ENCODE data around the gene TMPRSS4. TPM values are rescaled to one million over a fixed set of nuclear protein-coding genes. Genes with fewer than 3 reads are reported as not detected.

TMPRSS4 gene
- total RNA-seq, 1 experiment from 2014 or later = not detected

GRCh38 chr11:118153516-118153915, 76.6 kb downstream of the TMPRSS4 start:
- ChIA-PET CTCF (interaction anchor here (0.5 to 2.3 kb wide), 5 partner anchors 18 to 1521 kb away, joined by 3 to 17 read pairs (median 3); no protein-coding TSS in a partner anchor), POLR2A (no interaction called here)
- peaks cover 48% of the 10 kb centered on the region for H3K27me3 Mint-ChIP-seq (ENCODE audit: insufficient read depth, unreplicated experiment)

DNA sequence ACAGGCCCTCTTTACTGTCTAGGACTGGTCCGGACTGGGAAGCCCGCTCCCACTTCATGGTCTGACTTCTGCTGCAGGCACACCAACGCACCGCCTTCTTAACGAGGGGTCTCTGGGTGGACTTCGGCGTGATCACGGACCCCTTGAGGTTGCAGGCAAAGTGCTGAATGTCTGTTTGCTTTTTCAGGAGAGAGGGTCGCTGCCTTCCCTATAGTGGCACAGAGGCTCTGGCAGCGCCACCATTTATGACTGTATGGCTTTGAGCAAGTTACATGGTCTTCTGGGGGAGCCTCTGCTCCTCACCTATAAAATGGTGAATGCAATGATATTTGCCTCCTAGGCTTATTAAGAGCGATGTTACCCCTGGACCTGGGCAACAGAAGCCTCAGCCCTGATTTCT, 77.1 kb downstream of the TMPRSS4 start:
- Mint-ChIP-seq H3K27ac (ENCODE audit: low read depth, unreplicated experiment) (no peak overlapping the region), H3K4me3 (ENCODE audit: unreplicated experiment) (peak overlapping the region; percentile 47), H3K9me3 (ENCODE audit: unreplicated experiment) (no peaks in the 10 kb centered on the region), H3K36me3 (ENCODE audit: insufficient read depth, unreplicated experiment) (no peaks in the 10 kb centered on the region), H3K27me3 (ENCODE audit: insufficient read depth, unreplicated experiment) (peaks cover 48% of the 10 kb centered on the region), H3K4me1 (ENCODE audit: insufficient read depth, unreplicated experiment) (peaks cover 8% of the 10 kb centered on the region)
- ChIA-PET POLR2A (no interaction called here), CTCF (interaction anchor here (0.5 to 7.0 kb wide), 5 partner anchors 16 to 350 kb away, joined by 3 to 89 read pairs (median 4); no protein-coding TSS in a partner anchor)
- no peak for DNase-seq (ENCODE audit: unreplicated experiment)
- intact Hi-C loops (cut with micrococcal nuclease) = no loop called here
- no TSS peak for BruUV-seq (replicated peaks)
- TF ChIP-seq, protein P1, sequence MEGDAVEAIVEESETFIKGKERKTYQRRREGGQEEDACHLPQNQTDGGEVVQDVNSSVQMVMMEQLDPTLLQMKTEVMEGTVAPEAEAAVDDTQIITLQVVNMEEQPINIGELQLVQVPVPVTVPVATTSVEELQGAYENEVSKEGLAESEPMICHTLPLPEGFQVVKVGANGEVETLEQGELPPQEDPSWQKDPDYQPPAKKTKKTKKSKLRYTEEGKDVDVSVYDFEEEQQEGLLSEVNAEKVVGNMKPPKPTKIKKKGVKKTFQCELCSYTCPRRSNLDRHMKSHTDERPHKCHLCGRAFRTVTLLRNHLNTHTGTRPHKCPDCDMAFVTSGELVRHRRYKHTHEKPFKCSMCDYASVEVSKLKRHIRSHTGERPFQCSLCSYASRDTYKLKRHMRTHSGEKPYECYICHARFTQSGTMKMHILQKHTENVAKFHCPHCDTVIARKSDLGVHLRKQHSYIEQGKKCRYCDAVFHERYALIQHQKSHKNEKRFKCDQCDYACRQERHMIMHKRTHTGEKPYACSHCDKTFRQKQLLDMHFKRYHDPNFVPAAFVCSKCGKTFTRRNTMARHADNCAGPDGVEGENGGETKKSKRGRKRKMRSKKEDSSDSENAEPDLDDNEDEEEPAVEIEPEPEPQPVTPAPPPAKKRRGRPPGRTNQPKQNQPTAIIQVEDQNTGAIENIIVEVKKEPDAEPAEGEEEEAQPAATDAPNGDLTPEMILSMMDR (IDR thresholded peaks at IDR 0.05; ENCODE audit: unreplicated experiment) = no peak

More at GRCh38 chr11:118153516-118153915, 76.6 kb downstream of the TMPRSS4 start:
- no peak overlapping the region for H3K27ac Mint-ChIP-seq (ENCODE audit: low read depth, unreplicated experiment)
- peak overlapping the region; percentile 47 for H3K4me3 Mint-ChIP-seq (ENCODE audit: unreplicated experiment)
- no peaks in the 10 kb centered on the region for H3K36me3 Mint-ChIP-seq (ENCODE audit: insufficient read depth, unreplicated experiment)
- intact Hi-C loops (cut with micrococcal nuclease) = no loop called here
- H3K4me1 Mint-ChIP-seq (ENCODE audit: insufficient read depth, unreplicated experiment) = peaks cover 8% of the 10 kb centered on the region
- H3K9me3 Mint-ChIP-seq (ENCODE audit: unreplicated experiment) = no peaks in the 10 kb centered on the region
- TF ChIP-seq, protein P1 (IDR thresholded peaks at IDR 0.05; ENCODE audit: unreplicated experiment) = no peak
- BruUV-seq (replicated peaks) = no TSS peak
- no peak for DNase-seq (ENCODE audit: unreplicated experiment)

GRCh38 chr11:118154641-118155040, 77.8 kb downstream of the TMPRSS4 start:
- DNase-seq (ENCODE audit: unreplicated experiment) = no peak
- TF ChIP-seq, protein P1 (IDR thresholded peaks at IDR 0.05; ENCODE audit: unreplicated experiment) = no peak
- intact Hi-C loops (cut with micrococcal nuclease) = no loop called here
- Mint-ChIP-seq H3K27me3 (ENCODE audit: insufficient read depth, unreplicated experiment) (peaks cover 48% of the 10 kb centered on the region), H3K4me3 (ENCODE audit: unreplicated experiment) (no peak overlapping the region), H3K9me3 (ENCODE audit: unreplicated experiment) (no peaks in the 10 kb centered on the region), H3K4me1 (ENCODE audit: insufficient read depth, unreplicated experiment) (peaks cover 8% of the 10 kb centered on the region), H3K27ac (ENCODE audit: low read depth, unreplicated experiment) (no peak overlapping the region), H3K36me3 (ENCODE audit: insufficient read depth, unreplicated experiment) (no peaks in the 10 kb centered on the region)
- BruUV-seq (replicated peaks) = no TSS peak
- POLR2A ChIA-PET = no interaction called here
- CTCF ChIA-PET = interaction anchor here (1.1 to 7.0 kb wide), 4 partner anchors 9 to 20 kb away, joined by 4 to 89 read pairs (median 8); no protein-coding TSS in a partner anchor

DNA sequence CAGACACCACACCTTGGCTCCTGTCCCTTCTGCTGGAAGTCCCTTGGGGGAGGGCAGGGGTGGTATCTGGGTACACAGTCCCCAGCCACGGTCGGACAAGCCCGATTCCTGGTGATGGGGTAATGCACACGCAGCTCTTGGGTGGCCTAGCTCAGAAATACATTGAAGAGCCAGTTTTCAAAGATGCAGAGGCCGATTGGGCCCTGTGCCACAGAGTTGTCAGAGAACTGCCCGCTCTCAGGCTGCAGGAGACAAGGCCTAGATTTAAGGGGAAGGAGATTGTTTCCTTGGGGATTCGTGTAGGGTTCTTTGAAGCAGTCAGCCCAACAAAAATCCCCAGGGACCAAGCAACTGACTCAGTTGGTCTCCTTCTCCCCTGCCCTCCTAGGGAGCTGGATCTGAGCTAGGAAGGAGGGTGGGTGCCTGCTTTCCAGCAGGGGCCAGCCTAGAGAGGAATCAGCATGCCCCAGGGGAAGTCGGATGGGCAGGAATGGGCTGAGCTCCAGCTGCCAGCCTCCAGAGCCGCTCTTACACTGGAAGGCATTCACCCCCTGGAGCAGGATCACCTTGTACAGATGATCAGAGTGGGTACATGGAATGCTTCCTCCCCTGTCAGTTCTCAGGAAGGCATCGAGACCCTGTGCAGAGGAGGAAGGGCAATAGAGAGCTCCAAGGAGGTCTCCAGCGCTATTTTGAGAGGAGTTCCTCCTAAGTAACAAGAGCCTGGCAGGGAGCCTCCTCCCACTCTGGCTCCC, 79.1 kb downstream of the TMPRSS4 start:
- Mint-ChIP-seq H3K27me3 (ENCODE audit: insufficient read depth, unreplicated experiment) (peaks cover 48% of the 10 kb centered on the region), H3K36me3 (ENCODE audit: insufficient read depth, unreplicated experiment) (no peaks in the 10 kb centered on the region), H3K4me1 (ENCODE audit: insufficient read depth, unreplicated experiment) (peaks cover 8% of the 10 kb centered on the region), H3K4me3 (ENCODE audit: unreplicated experiment) (no peak overlapping the region), H3K27ac (ENCODE audit: low read depth, unreplicated experiment) (no peak overlapping the region), H3K9me3 (ENCODE audit: unreplicated experiment) (no peaks in the 10 kb centered on the region)
- no peak for DNase-seq (ENCODE audit: unreplicated experiment)
- ChIA-PET POLR2A (interaction anchor here (0.6 to 1.1 kb wide), 2 partner anchors 10 to 79 kb away, joined by 3 read pairs; partner anchors contain the start of gene TMPRSS4), CTCF (interaction anchor here (0.6 to 7.0 kb wide), 5 partner anchors 10 to 313 kb away, joined by 3 to 89 read pairs (median 6); no protein-coding TSS in a partner anchor)
- no TSS peak for BruUV-seq (replicated peaks)
- intact Hi-C loops (cut with micrococcal nuclease) = no loop called here
- TF ChIP-seq, protein P1 (IDR thresholded peaks at IDR 0.05; ENCODE audit: unreplicated experiment) = no peak

Measured in MCF 10A (cell line).